HepG2 (cell line): ENCODE data around the gene VPS11. TPM values are rescaled to one million over a fixed set of nuclear protein-coding genes. Genes with fewer than 3 reads are reported as not detected.

Experiments
- DMAP1 ChIP-seq: IDR thresholded peaks from 2 replicates; pipeline ENCODE4 v1.6.1; 2016
- DMTF1 ChIP-seq: sonication (generic); formaldehyde crosslinking; IDR thresholded peaks from 2 replicates; pipeline ENCODE4 v1.4.0; 2020; ENCODE audit warnings: mild to moderate bottlenecking, missing genetic modification reagents
- ELF3 ChIP-seq: IDR thresholded peaks from 2 replicates; pipeline ENCODE4 v1.6.1; 2016; ENCODE audit warnings: missing genetic modification reagents, missing compliant biosample characterization
- FOXK1 ChIP-seq: sonication (generic); formaldehyde crosslinking; IDR thresholded peaks from 2 replicates; pipeline ENCODE4 v1.4.0; 2020; ENCODE audit warnings: low read depth, missing genetic modification reagents, borderline replicate concordance
- HIC2 ChIP-seq: sonication (generic); formaldehyde crosslinking; IDR thresholded peaks from 2 replicates; pipeline ENCODE4 v1.9.0; 2022; ENCODE audit warnings: low read depth, missing genetic modification reagents
- HOXD1 ChIP-seq: sonication (generic); formaldehyde crosslinking; IDR thresholded peaks from 2 replicates; pipeline ENCODE4 v1.5.0; 2020; ENCODE audit warnings: missing genetic modification reagents
- IRX3 ChIP-seq: sonication (generic); formaldehyde crosslinking; IDR thresholded peaks from 2 replicates; pipeline ENCODE4 v1.8.1; 2023; ENCODE audit warnings: mild to moderate bottlenecking, low read depth, missing genetic modification reagents, borderline replicate concordance
- MAFG ChIP-seq: sonication (generic); formaldehyde crosslinking; IDR thresholded peaks from 2 replicates; pipeline ENCODE4 v1.5.1; 2020; ENCODE audit warnings: mild to moderate bottlenecking, missing genetic modification reagents
- MIER2 ChIP-seq: IDR thresholded peaks from 2 replicates; pipeline ENCODE4 v1.6.1; 2016; ENCODE audit warnings: missing biosample characterization, missing genetic modification reagents
- MYPOP ChIP-seq: sonication (generic); formaldehyde crosslinking; IDR thresholded peaks from 2 replicates; pipeline ENCODE4 v1.8.1; 2023; ENCODE audit warnings: mild to moderate bottlenecking, moderate library complexity, missing genetic modification reagents
- MZF1 ChIP-seq: sonication (generic); formaldehyde crosslinking; IDR thresholded peaks from 2 replicates; pipeline ENCODE4 v1.8.1; 2023; ENCODE audit warnings: mild to moderate bottlenecking, missing genetic modification reagents, borderline replicate concordance
- NFE2L1 ChIP-seq: sonication (generic); formaldehyde crosslinking; IDR thresholded peaks from 2 replicates; pipeline ENCODE4 v1.4.0; 2020; ENCODE audit warnings: missing genetic modification reagents, mild to moderate bottlenecking, borderline replicate concordance
- NFIC ChIP-seq: IDR thresholded peaks from 2 replicates; pipeline ENCODE4 v1.6.1; 2012; ENCODE audit warnings: mild to moderate bottlenecking, low read length, inconsistent platforms
- PAWR ChIP-seq: sonication (generic); formaldehyde crosslinking; IDR thresholded peaks from 2 replicates; pipeline ENCODE4 v1.4.0; 2020; ENCODE audit warnings: missing genetic modification reagents, mild to moderate bottlenecking, borderline replicate concordance
- SRY ChIP-seq: sonication (generic); formaldehyde crosslinking; IDR thresholded peaks from 2 replicates; pipeline ENCODE4 v1.8.0; 2022; ENCODE audit warnings: mild to moderate bottlenecking, missing genetic modification reagents
- TSC22D2 ChIP-seq: sonication (generic); formaldehyde crosslinking; IDR thresholded peaks from 2 replicates; pipeline ENCODE4 v1.5.1; 2020; ENCODE audit warnings: missing genetic modification reagents, mild to moderate bottlenecking, borderline replicate concordance
- ZBTB44 ChIP-seq: sonication (generic); formaldehyde crosslinking; IDR thresholded peaks from 2 replicates; pipeline ENCODE4 v1.4.0; 2020; ENCODE audit warnings: missing genetic modification reagents
- ZBTB8A ChIP-seq: sonication (generic); formaldehyde crosslinking; IDR thresholded peaks from 2 replicates; pipeline ENCODE4 v1.4.0; 2020; ENCODE audit warnings: mild to moderate bottlenecking, low read depth, missing genetic modification reagents, borderline replicate concordance
- ZFP82 ChIP-seq: sonication (generic); formaldehyde crosslinking; IDR thresholded peaks from 2 replicates; pipeline ENCODE4 v1.5.1; 2020; ENCODE audit warnings: mild to moderate bottlenecking, missing genetic modification reagents, borderline replicate concordance
- ZFY ChIP-seq: sonication (generic); formaldehyde crosslinking; IDR thresholded peaks from 2 replicates; pipeline ENCODE4 v1.4.0; 2020; ENCODE audit warnings: missing genetic modification reagents
- ZNF660 ChIP-seq: sonication (generic); formaldehyde crosslinking; IDR thresholded peaks from 2 replicates; pipeline ENCODE4 v1.5.1; 2020; ENCODE audit warnings: mild to moderate bottlenecking, low read depth, missing genetic modification reagents, borderline replicate concordance
- ZNF83 ChIP-seq: sonication (generic); formaldehyde crosslinking; IDR thresholded peaks from 2 replicates; pipeline ENCODE4 v1.4.0; 2020; ENCODE audit warnings: missing genetic modification reagents, mild to moderate bottlenecking, borderline replicate concordance
- ZZZ3 ChIP-seq: sonication (generic); formaldehyde crosslinking; IDR thresholded peaks from 2 replicates; pipeline ENCODE4 v1.4.0; 2020; ENCODE audit warnings: missing genetic modification reagents, mild to moderate bottlenecking, borderline replicate concordance
- polyA plus RNA-seq, 8 experiments: library from polyadenylated mRNA; depleted of rRNA in 3 of 8; stranded (reverse) in 7 of 8; unstranded in 1 of 8; fragments of >200 nt; fragmentation: Illumina TruSeq in 4 of 8; extraction: Trizol in 4 of 8; gene quantifications; 2 replicates each; pipeline versions ENCODE4 v1.2.1 to v1.2.3, GENCODE V29; 2011 to 2016; ENCODE audit warnings: low read depth in 4 of 8, missing spikeins in 1 of 8, mixed read lengths in 1 of 8; ENCODE audit not compliant: insufficient read depth in 1 of 8
- total RNA-seq, 5 experiments: library from RNA; depleted of rRNA; stranded (reverse); fragments of >200 nt; fragmentation: Illumina TruSeq; extraction: Trizol; gene quantifications; 2 replicates each; pipeline ENCODE4 v1.2.3, GENCODE V29; 2016; ENCODE audit warnings: low read depth in 1 of 5

Gene VPS11
- total and polyA plus RNA-seq, 2 of the 13 experiments (the other 11 are each of a cell fraction or from before 2014, with no cell fraction given), result 13.7 to 21.6 TPM

GRCh38 chr11:119095066-119095880, 27.7 kb downstream of the VPS11 start (continued):
- TF ChIP-seq ZBTB44 (peak; percentile 62; the same call in 1 of the 2 replicates), MAFG (CRISPR knock-in tag) (no peak), TSC22D2 (no peak), MZF1 (CRISPR knock-in tag) (no peak), MYPOP (peak; percentile 96), DMAP1 (CRISPR knock-in tag) (peak; percentile 93; the same call in 1 of the 2 replicates), MIER2 (CRISPR knock-in tag) (no peak), ZZZ3 (peak; percentile 33; the same call in 1 of the 2 replicates), FOXK1 (CRISPR knock-in tag) (no peak; the same call in 1 of the 2 replicates), HOXD1 (peak; percentile 66; the same call in 1 of the 2 replicates), NFE2L1 (CRISPR knock-in tag) (no peak; the same call in 1 of the 2 replicates), HIC2 (CRISPR knock-in tag) (peak; percentile 80; the same call in 1 of the 2 replicates), ZNF660 (CRISPR knock-in tag) (no peak), DMTF1 (CRISPR knock-in tag) (no peak), SRY (peak; percentile 94), ELF3 (CRISPR knock-in tag) (peak; percentile 33; the same call in 1 of the 2 replicates), NFIC (no peak), ZFY (peak; percentile 89), IRX3 (CRISPR knock-in tag) (peak; percentile 82), PAWR (CRISPR knock-in tag) (peak; percentile 46; the same call in 1 of the 2 replicates), ZFP82 (no peak), ZBTB8A (CRISPR knock-in tag) (no peak), ZNF83 (CRISPR knock-in tag) (peak; percentile 28; the same call in 1 of the 2 replicates)
